Uterus (tissue), 2 donors: ENCODE measurements around the gene CCDC61.

ENCODE experiments used
- POLR2A ChIP-seq, 2 donors: fragments of 450-650 bp; IDR thresholded peaks; one replicate each; pipeline ENCODE4 v1.6.1; 2016; ENCODE audit warnings: antibody characterized with exemption in 2 of 2, mild to moderate bottlenecking in 1 of 2, moderate library complexity in 1 of 2
- TF ChIP-seq, protein P1 (sequence below), 4 experiments: fragments of 200-600 bp in 2 of 4; fragments of 450-650 bp in 2 of 4; sonication (generic) in 2 of 4; IDR thresholded peaks; one replicate each; pipeline ENCODE4 v1.5.1; 2016 to 2019; ENCODE audit warnings: antibody characterized with exemption in 4 of 4, mild to moderate bottlenecking in 2 of 4, moderate library complexity in 1 of 4

DNA sequence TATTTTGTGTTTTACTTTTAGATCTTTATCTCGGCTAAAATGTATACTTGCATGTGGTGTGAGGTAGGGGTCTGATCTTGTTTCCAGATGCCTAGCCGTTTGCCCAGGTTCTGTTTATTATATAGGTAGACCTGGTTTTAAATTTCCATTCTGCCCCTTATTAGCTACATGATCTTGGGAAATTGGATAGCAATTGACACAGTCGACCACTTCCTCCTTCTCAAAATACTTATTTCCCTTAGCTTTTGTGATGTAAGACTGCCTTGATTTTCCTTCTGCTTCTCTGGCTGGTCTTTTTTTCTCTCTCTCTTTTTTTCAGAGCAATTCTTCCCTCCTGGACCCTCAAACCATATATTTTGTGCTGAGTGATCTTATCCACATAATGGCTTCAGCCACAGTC is 30.6 kb downstream of the CCDC61 start:
- TF ChIP-seq, protein P1, sequence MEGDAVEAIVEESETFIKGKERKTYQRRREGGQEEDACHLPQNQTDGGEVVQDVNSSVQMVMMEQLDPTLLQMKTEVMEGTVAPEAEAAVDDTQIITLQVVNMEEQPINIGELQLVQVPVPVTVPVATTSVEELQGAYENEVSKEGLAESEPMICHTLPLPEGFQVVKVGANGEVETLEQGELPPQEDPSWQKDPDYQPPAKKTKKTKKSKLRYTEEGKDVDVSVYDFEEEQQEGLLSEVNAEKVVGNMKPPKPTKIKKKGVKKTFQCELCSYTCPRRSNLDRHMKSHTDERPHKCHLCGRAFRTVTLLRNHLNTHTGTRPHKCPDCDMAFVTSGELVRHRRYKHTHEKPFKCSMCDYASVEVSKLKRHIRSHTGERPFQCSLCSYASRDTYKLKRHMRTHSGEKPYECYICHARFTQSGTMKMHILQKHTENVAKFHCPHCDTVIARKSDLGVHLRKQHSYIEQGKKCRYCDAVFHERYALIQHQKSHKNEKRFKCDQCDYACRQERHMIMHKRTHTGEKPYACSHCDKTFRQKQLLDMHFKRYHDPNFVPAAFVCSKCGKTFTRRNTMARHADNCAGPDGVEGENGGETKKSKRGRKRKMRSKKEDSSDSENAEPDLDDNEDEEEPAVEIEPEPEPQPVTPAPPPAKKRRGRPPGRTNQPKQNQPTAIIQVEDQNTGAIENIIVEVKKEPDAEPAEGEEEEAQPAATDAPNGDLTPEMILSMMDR (IDR thresholded peaks at IDR 0.05): no peak
- TF ChIP-seq POLR2A (IDR thresholded peaks at IDR 0.05): no peak
